OCI-LY3 (cell line): ENCODE results near the gene MEX3A.

Experiments used
- H2AFZ ChIP-seq: fragments of 200-600, 300-600 bp; shearing (Covaris generic); 2 replicates; pipeline ENCODE4 v1.6.0; 2014; ENCODE audit warnings: antibody characterized with exemption, low read depth, low read length
- H3K27ac ChIP-seq: fragments of 200-600, 300-600 bp; sonication (generic); 2 replicates; pipeline ENCODE4 v1.5.1; 2014; ENCODE audit warnings: mild to moderate bottlenecking, low read length, moderate library complexity, mixed read lengths
- H3K27me3 ChIP-seq: fragments of 200-600, 300-600 bp; sonication (generic); 2 replicates; pipeline ENCODE4 v1.6.1; 2014; ENCODE audit warnings: low read depth, low read length, mixed read lengths
- H3K36me3 ChIP-seq: fragments of 200-600, 300-600 bp; sonication (generic); replicated peaks from 2 replicates; pipeline ENCODE3; 2014; ENCODE audit warnings: low read depth, low read length, mixed read lengths
- H3K4me1 ChIP-seq: fragments of 300-600, 200-600 bp; sonication (generic); 2 replicates; pipeline ENCODE4 v1.6.1; 2014; ENCODE audit warnings: low read length, mixed read lengths
- H3K4me2 ChIP-seq: fragments of 200-600, 300-600 bp; sonication (generic); 2 replicates; pipeline ENCODE4 v1.6.1; 2014; ENCODE audit warnings: low read length, mixed read lengths
- H3K4me3 ChIP-seq: fragments of 300-600, 200-600 bp; sonication (generic); 2 replicates; pipeline ENCODE4 v1.5.1; 2014; ENCODE audit warnings: antibody characterized with exemption, mild to moderate bottlenecking, low read length, moderate library complexity
- H3K79me2 ChIP-seq: fragments of 300-600, 200-600 bp; shearing (Covaris generic); 2 replicates; pipeline ENCODE4 v1.6.1; 2014; ENCODE audit warnings: mild to moderate bottlenecking, low read length, mixed read lengths
- H3K9ac ChIP-seq: fragments of 300-600, 200-600 bp; shearing (Covaris generic); 2 replicates; pipeline ENCODE4 v1.6.0; 2014; ENCODE audit warnings: mild to moderate bottlenecking, low read length, moderate library complexity
- H3K9me3 ChIP-seq: fragments of 200-600, 300-600 bp; shearing (Covaris generic); 2 replicates; pipeline ENCODE4 v1.6.1; 2014; ENCODE audit warnings: low read length, mixed read lengths; ENCODE audit not compliant: insufficient read depth
- H4K20me1 ChIP-seq: fragments of 200-600, 300-600 bp; sonication (generic); 2 replicates; pipeline ENCODE4 v1.6.1; 2016; ENCODE audit warnings: low read length, mixed read lengths; ENCODE audit not compliant: insufficient read depth
- EZH2phosphoT487 ChIP-seq: fragments of 200-600 bp; shearing (Covaris generic); IDR thresholded peaks from 2 replicates; pipeline ENCODE4 v1.6.1; 2018; ENCODE audit warnings: antibody characterized with exemption, mixed run types, low read depth
- TF ChIP-seq, protein P1 (sequence below): fragments of 200-600, 300-600 bp; sonication (generic); IDR thresholded peaks from 2 replicates; pipeline ENCODE4 v1.5.1; 2014; ENCODE audit warnings: antibody characterized with exemption, low read length, low read depth

Gene MEX3A

DNA sequence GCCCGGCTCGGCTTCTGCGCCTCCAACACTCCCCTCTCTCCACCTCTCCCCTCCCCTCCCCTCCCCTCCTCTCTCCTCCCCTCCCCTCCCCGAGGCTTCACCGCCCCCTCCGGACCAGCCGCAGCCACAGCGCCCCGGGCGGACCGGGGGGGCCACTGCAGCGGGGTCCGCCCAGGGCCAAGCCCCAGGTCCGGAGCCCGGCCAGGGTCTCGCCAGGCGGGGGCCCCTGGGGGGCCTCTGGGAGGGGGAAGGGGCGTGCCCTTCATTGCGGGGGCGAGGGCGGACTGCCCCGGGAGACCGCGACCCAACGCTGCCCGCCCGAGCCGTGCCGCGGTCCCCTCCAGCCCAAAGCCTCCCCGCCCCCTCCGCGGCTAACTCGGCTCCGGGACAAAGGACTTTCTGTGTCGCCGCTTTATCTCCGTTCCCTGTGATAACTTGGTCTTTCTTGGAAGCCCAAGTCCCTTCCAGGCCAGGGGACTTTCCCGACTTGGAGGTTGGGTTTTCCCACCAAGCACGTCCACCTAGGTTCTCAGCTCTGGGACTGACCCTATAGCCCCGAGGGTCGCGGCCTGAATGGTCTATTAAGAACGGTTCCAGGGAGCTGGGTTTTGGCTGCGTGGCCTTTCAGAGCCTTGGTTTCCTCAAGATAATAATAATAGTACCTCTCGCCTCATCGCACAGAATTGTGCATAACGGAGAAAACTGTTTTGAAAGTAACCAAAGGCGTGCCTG lies 28.3 kb downstream of the MEX3A start, which contains the start of gene UBQLN4:
UBQLN4 (minus strand) TSS at position 31 of the 732 bp plus-strand sequence. CDS start 97 bp downstream, outside the sequence.
- peak within 1 kb of the TSS; percentile 48 for H2AFZ ChIP-seq
- peak within 1 kb of the TSS; percentile 94 for H3K4me2 ChIP-seq
- peak within 1 kb of the TSS; percentile 86 for H3K4me3 ChIP-seq
- peaks cover 12% of the 10 kb centered on the region for H3K4me1 ChIP-seq
- TF ChIP-seq, protein P1, sequence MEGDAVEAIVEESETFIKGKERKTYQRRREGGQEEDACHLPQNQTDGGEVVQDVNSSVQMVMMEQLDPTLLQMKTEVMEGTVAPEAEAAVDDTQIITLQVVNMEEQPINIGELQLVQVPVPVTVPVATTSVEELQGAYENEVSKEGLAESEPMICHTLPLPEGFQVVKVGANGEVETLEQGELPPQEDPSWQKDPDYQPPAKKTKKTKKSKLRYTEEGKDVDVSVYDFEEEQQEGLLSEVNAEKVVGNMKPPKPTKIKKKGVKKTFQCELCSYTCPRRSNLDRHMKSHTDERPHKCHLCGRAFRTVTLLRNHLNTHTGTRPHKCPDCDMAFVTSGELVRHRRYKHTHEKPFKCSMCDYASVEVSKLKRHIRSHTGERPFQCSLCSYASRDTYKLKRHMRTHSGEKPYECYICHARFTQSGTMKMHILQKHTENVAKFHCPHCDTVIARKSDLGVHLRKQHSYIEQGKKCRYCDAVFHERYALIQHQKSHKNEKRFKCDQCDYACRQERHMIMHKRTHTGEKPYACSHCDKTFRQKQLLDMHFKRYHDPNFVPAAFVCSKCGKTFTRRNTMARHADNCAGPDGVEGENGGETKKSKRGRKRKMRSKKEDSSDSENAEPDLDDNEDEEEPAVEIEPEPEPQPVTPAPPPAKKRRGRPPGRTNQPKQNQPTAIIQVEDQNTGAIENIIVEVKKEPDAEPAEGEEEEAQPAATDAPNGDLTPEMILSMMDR = peak; percentile 55
- TF ChIP-seq EZH2phosphoT487 = no peak
- peak within 1 kb of the TSS; percentile 91 for H3K27ac ChIP-seq
- H3K9me3 ChIP-seq = no peaks in the 10 kb centered on the region
- no peaks in the 10 kb centered on the region for H3K27me3 ChIP-seq
- no peaks in the 10 kb centered on the region for H4K20me1 ChIP-seq
- H3K36me3 ChIP-seq = peaks cover 10% of the 10 kb centered on the region
- H3K9ac ChIP-seq = peak within 1 kb of the TSS; percentile 96
- peaks cover 21% of the 10 kb centered on the region for H3K79me2 ChIP-seq

DNA sequence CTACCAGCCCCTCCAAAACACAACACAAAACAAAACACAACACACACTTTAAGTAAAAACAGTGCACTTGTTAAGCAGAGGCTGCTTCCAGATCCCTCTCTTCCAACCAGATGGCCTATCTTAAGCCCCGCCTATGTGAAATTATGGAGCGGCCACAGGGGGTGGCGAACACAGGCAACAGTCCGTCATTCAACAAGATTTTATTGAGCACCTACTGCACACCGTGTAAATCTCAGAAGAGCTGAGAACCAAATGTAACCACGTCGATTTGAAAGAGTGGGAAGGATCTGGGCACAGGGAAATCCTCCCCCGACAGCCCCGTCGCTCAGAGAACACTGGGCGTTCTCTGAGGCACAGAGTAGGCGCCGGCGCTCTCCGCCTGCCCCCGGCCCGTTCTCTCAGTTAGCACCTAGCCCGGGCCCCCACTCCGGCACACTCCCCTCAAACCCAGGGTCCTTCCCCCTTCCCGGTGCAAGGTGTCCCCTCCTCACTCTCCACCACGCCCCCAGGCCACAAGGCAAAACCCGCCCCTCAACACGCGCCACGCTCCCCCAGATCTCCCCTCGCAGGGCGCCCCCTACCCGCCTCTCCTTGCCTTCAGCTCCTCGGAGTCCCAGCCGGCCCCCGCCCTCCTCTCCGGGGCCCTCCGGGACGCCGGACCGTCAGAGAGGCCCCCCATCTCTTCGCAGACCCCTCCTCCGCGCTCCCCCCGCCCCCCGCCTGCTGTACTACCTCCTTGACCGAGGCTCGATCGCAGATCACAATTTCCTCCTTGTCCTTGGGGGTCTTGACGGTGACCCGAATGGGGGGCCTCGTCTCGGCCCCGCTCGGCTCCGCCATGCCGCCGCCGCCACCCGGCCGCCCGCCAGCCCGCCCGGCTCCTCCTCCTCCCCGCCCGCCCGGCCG lies 29.1 kb downstream of the MEX3A start:
- Histone ChIP-seq H3K9me3 (no peaks in the 10 kb centered on the region), H3K27ac (peak overlapping the region; percentile 43), H3K4me1 (peaks cover 12% of the 10 kb centered on the region), H4K20me1 (no peaks in the 10 kb centered on the region), H3K4me2 (peak overlapping the region; percentile 77), H3K79me2 (peaks cover 21% of the 10 kb centered on the region), H2AFZ (peak overlapping the region; percentile 48; the same call in 1 of the 2 replicates), H3K27me3 (no peaks in the 10 kb centered on the region), H3K9ac (peak overlapping the region; percentile 62), H3K36me3 (peaks cover 15% of the 10 kb centered on the region), H3K4me3 (peak overlapping the region; percentile 86)
- no peak for TF ChIP-seq EZH2phosphoT487
- TF ChIP-seq, protein P1 = peak; percentile 49

DNA sequence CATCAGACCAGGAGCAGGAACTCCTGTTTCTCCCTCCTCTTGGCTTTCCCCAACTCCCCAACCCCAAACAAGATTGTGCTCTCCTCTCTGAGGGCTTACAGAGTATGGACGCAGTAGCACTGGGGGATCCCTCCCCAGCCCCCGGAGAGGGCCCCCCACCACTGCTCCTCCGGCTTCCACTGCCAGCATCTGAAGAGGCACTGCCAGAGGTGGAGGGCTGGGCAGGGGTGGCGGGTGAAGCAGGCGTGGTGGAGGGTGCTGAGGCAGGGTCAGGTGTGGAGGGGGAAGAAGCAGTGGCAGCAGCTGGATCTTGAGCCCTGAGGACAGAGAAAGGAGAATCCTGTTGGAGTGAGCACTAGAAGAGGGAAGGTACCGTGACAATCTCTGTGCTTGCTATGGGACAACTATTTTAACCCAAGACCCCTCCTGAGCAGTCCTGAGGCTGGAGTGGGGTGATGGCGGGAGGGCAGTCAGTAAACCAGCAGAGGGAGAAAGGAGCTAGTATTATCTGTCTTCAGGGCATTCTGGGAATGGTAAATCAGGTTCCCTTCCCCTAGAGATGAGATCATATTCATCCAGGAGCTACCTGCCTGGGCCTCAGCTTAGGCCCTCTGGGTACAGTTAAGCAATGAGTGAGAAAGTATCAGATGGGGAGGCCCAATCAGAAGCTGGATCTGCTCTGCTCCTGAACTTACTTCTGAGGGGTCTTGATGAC lies 31.1 kb downstream of the MEX3A start:
- Histone ChIP-seq H2AFZ (no peak overlapping the region), H3K9ac (no peak overlapping the region), H3K9me3 (no peaks in the 10 kb centered on the region), H3K79me2 (peaks cover 21% of the 10 kb centered on the region), H3K36me3 (peaks cover 17% of the 10 kb centered on the region), H4K20me1 (no peaks in the 10 kb centered on the region), H3K27ac (no peak overlapping the region), H3K27me3 (no peaks in the 10 kb centered on the region), H3K4me2 (no peak overlapping the region), H3K4me3 (no peak overlapping the region), H3K4me1 (peaks cover 12% of the 10 kb centered on the region)
- TF ChIP-seq, protein P1 = no peak
- TF ChIP-seq EZH2phosphoT487 = no peak
